ENCODE data around the gene PARN.

DNA sequence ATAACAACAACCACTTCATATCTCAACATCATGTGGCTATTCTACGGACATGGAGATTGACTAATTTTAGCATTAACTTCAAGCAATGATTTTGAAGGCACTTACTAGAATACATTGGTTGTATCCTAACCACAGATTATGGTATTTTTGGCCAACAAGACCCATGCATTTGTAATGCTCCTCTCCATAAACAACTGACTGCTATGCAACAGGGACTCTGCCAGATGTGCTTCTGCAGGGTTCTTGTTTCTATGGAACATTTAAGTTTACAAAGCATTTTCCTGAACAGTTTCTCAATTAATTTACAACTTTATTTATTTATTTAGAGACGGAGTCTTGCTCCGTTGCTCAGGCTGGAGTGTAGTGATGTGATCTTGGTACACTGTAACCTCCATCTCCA is 178.0 kb downstream of the PARN start:
- TF ChIP-seq, protein P1, sequence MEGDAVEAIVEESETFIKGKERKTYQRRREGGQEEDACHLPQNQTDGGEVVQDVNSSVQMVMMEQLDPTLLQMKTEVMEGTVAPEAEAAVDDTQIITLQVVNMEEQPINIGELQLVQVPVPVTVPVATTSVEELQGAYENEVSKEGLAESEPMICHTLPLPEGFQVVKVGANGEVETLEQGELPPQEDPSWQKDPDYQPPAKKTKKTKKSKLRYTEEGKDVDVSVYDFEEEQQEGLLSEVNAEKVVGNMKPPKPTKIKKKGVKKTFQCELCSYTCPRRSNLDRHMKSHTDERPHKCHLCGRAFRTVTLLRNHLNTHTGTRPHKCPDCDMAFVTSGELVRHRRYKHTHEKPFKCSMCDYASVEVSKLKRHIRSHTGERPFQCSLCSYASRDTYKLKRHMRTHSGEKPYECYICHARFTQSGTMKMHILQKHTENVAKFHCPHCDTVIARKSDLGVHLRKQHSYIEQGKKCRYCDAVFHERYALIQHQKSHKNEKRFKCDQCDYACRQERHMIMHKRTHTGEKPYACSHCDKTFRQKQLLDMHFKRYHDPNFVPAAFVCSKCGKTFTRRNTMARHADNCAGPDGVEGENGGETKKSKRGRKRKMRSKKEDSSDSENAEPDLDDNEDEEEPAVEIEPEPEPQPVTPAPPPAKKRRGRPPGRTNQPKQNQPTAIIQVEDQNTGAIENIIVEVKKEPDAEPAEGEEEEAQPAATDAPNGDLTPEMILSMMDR (IDR thresholded peaks at IDR 0.05), result no peak
- no peak for TF ChIP-seq POLR2A (IDR thresholded peaks at IDR 0.05)

Data from thyroid gland (tissue), 4 donors.